HG03039 (cell line): ENCODE data around the gene TUBE1.

Experiments used
- ATAC-seq: cut with Tn5 transposase; IDR thresholded peaks from one replicate; pipeline ENCODE4 v1.9.1; 2021; ENCODE audit warnings: mild to moderate bottlenecking, moderate library complexity; ENCODE audit not compliant: unreplicated experiment

The TUBE1 gene

GRCh38 chr6:112036088-112036637 is 51.1 kb downstream of the TUBE1 start:
- ATAC-seq: no peak

GRCh38 chr6:112034616-112034995 is 52.7 kb downstream of the TUBE1 start:
- ATAC-seq: no peak

DNA sequence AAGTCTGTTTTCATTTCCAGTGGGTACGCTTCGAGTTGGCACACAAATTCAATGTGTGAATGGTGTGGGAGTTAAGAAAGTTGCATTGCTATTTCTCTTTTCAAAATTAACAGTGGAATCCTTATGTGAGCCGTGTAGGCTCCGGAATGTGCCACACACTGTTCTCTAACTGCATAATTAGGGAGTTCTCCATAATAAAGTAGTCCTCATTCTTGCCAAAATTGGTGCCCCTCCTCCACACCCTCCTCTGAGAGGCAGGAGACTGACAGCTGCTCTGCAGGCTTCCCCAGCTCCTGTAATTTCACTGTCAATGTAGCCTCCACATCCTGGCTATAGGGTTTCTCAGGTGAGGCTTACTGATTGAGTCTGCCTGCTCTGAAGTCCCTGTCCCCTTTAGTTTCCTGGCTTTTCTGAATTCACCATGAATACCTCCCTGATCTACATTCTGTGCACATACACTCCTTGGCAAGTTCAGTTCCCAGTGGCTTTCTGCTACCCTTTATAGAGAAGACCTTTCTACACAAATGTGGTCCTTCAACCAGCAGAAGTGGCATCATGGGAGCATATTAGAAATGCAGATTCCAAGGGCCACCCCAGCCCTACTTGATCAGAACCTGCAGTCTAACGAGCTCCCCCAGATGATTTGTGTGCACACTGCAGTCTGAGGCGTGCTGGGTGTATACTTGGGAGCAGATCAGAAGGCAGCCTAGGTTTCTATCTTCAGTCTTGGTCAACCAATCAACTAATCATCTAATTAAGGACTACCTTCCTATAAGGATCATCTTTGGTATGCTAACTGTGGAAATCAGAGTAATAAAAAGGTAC is 53.3 kb downstream of the TUBE1 start:
- no peak for ATAC-seq

- ATAC-seq: no peak
These were observed 54.6 kb downstream of the TUBE1 start for GRCh38 chr6:112032728-112033127.

DNA sequence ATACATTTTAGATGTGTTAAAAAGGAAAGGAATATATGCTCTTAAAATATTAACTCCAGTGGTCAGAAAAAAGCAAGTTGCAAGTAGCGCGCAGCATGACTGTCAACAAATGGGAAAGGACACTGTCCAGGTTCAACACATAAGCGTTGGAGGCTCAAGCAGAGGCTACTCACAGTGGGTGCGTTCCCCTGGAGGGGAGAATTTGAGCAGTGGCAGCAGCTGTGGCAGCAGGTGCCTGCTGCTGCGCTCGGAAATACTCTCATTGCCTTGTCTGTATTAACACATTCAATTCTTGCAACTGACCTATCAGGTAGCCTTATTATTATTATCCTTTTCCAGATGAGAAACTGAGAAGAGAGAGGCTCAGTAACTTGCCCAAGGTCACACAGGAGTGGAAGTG is 55.3 kb downstream of the TUBE1 start:
- no peak for ATAC-seq

GRCh38 chr6:112030961-112031660 is 56.2 kb downstream of the TUBE1 start:
- no peak for ATAC-seq

DNA sequence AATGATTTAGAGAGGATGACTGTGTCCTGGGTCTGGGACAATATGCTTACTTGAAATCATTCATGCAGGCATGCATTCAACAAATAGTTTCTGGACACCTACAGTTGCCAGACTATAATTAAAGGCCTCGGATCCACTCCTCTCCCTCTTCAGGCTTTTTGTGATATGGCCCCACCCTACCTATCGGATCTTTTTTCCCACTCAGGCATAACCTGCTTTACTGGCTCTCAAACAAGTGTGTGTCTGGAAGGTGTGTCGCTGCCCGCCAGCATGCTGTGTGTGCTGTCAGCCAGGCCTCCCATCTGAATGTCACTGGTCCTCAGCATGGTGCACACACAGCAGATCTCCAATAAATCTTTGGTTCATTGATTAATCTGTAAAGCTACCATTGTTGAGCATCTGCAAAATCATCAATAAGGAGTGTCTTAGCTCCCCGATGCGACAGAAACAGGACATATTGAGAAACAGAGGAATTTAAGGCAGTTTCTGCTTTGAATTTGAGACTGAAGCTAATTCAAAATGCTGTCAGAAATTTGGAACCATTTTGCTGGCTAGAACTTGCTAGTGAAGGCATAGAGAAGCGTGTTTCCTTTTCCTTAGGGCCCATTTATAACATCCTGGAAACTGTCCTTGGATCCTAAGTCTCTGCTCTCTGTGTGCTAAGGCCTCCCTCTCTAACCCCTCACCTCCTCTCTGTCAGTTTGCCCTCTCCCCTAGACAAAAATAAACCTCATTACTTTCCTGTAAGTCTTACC is 56.9 kb downstream of the TUBE1 start:
- ATAC-seq: no peak

- no peak for ATAC-seq
These were observed 58.0 kb downstream of the TUBE1 start for GRCh38 chr6:112029045-112029822.

GRCh38 chr6:112027942-112028674 is 59.2 kb downstream of the TUBE1 start:
- no peak for ATAC-seq

GRCh38 chr6:112026933-112027332 is 60.3 kb downstream of the TUBE1 start:
- ATAC-seq: no peak

DNA sequence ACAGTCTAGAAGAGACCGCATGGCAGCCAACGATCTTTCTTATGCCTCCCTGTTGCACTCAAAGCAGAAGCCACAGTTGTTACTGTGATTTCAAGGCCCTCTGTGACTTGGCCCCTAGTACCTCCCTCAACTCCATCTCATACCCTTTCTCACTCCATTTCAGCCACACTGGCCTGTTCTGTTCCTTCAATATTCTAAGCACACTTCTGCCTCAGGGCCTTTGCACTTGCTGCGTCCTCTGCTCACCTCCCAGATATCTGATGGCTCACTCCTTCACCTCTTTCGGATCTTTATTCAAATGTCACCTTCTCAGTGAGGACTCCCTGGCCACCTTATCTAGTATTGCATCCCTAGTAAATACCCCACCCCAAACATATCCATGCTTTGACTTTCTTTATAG is 62.8 kb downstream of the TUBE1 start:
- ATAC-seq: no peak

GRCh38 chr6:112022749-112023148 is 64.5 kb downstream of the TUBE1 start:
- no peak for ATAC-seq

DNA sequence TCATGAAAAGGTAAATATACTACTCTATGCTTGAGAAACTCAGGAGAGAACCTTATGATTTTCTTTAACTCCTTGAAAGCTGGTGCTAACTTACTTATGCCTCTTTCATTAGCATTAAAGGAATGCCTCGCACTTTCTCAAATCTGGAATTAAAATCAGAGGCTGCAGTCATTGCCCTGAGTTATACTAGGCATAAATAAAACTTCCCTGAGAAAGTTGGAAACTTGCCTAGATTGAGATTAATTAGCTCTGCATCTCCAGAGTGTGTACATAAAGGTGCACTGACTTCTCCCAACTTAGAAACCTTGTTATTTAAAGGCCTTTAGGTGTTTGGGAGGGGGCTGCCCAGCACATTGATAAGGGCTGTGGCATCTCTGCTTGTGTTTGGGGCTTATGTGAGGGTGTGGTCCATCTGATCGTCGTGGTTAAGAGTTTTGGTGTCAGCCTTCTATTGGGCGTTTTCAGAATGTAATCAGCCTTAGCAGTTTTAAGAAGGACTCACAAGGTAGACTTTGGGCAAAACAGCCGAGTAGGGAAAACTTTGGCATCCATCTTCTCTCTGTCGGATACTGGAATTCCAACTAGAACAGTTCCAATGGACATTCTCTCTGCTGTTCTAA is 65.5 kb downstream of the TUBE1 start:
- no peak for ATAC-seq
